SH-SY5Y (cell line): ENCODE measurements around the gene SLC6A12.

ENCODE experiments used
- GATA2 ChIP-seq: IDR thresholded peaks from 2 replicates; pipeline ENCODE4 v1.6.1; 2011; ENCODE audit warnings: mild to moderate bottlenecking, low read depth, low read length
- GATA3 ChIP-seq: IDR thresholded peaks from 2 replicates; pipeline ENCODE4 v1.6.1; 2011; ENCODE audit warnings: low read depth, mild to moderate bottlenecking, low read length, moderate library complexity

DNA sequence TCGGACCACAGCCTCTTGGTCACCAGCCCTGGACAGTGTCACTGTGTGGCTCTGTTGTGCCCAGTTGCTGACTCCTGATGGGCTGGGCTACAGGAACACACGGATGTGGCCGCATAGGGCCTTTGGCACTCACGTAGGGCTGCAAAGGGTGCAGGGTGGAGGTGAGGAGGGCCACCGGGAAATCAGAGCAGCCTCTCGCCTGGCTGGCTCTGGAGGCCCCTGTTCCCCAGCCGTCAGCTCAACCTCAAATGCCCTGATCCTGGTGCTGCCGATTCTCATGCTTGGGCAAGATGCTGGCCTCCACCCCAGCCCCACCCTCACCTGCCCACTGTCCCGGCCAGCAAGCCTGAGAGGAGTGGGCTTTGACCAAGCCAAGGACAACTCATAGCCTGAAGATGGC, 59.0 kb downstream of the SLC6A12 start:
- no peak for TF ChIP-seq GATA2
- TF ChIP-seq GATA3: no peak
